Measurements from ENCODE around the gene GSE1. TPM values are rescaled to one million over a fixed set of nuclear protein-coding genes. Genes with fewer than 3 reads are reported as not detected.

GSE1 gene
- total RNA-seq, 3 donors from 2014 or later: 52.3 to 105 (median 60.7) TPM

GRCh38 chr16:85667841-85668413, 54.8 kb downstream of the GSE1 start:
- no peaks in the 10 kb centered on the region for H3K9me3 ChIP-seq
- intact Hi-C loops (cut with DNase I; ENCODE audit: low total_unique reads): loop anchor here (10.0 kb wide), 1 partner anchor 77 kb away; no protein-coding TSS in a partner anchor
- H3K27me3 ChIP-seq: no peaks in the 10 kb centered on the region
- H3K4me1 ChIP-seq: no peaks in the 10 kb centered on the region
- TF ChIP-seq POLR2A (IDR thresholded peaks at IDR 0.05): no peak
- peak in 1 of 2 donors; percentile 34 for DNase-seq (ENCODE audit: low spot score in 2 of 2)
- H3K27ac ChIP-seq: no peak overlapping the region
- no peak overlapping the region for H3K4me3 ChIP-seq
- peaks cover 8% of the 10 kb centered on the region for H3K36me3 ChIP-seq

GRCh38 chr16:85668676-85669424, 55.7 kb downstream of the GSE1 start:
- Histone ChIP-seq H3K9me3 (no peaks in the 10 kb centered on the region), H3K4me3 (no peak overlapping the region)
- intact Hi-C loops (cut with DNase I; ENCODE audit: low total_unique reads): loop anchor here (10.0 kb wide), 1 partner anchor 76 kb away; no protein-coding TSS in a partner anchor

GRCh38 chr16:85670840-85671239, 57.7 kb downstream of the GSE1 start:
- Histone ChIP-seq H3K4me3 (no peak overlapping the region), H3K4me1 (no peaks in the 10 kb centered on the region), H3K9me3 (no peaks in the 10 kb centered on the region), H3K27ac (no peak overlapping the region), H3K27me3 (no peaks in the 10 kb centered on the region), H3K36me3 (no peaks in the 10 kb centered on the region)
- intact Hi-C loops (cut with DNase I; ENCODE audit: low total_unique reads): no loop called here
- peak in 1 of 2 donors; percentile 1 for DNase-seq (ENCODE audit: low spot score in 2 of 2)
- no peak for TF ChIP-seq CTCF (IDR thresholded peaks at IDR 0.05)
- TF ChIP-seq POLR2A (IDR thresholded peaks at IDR 0.05): no peak
- TF ChIP-seq POLR2AphosphoS5 (IDR thresholded peaks at IDR 0.05): no peak

More at GRCh38 chr16:85668676-85669424, 55.7 kb downstream of the GSE1 start:
- H3K27ac ChIP-seq: no peak overlapping the region
- no peak for TF ChIP-seq CTCF (IDR thresholded peaks at IDR 0.05)
- no peak for TF ChIP-seq POLR2A (IDR thresholded peaks at IDR 0.05)
- no peak for TF ChIP-seq POLR2AphosphoS5 (IDR thresholded peaks at IDR 0.05)
- H3K27me3 ChIP-seq: no peaks in the 10 kb centered on the region
- no peaks in the 10 kb centered on the region for H3K4me1 ChIP-seq
- DNase-seq (ENCODE audit: low spot score in 2 of 2): peak in 1 of 2 donors; percentile 31
- H3K36me3 ChIP-seq: peaks cover 2% of the 10 kb centered on the region

- DNase-seq (ENCODE audit: low spot score in 2 of 2): peak; percentile 10 to 46
- intact Hi-C loops (cut with DNase I; ENCODE audit: low total_unique reads): no loop called here
- TF ChIP-seq POLR2AphosphoS5 (IDR thresholded peaks at IDR 0.05) (peak in 1 of 3 donors; percentile 11), POLR2A (IDR thresholded peaks at IDR 0.05) (no peak)
- H3K27ac ChIP-seq: peak overlapping the region; percentile 12 to 62
- no peaks in the 10 kb centered on the region for H3K27me3 ChIP-seq
- no peaks in the 10 kb centered on the region for H3K4me1 ChIP-seq
- no peaks in the 10 kb centered on the region for H3K36me3 ChIP-seq
- no peaks in the 10 kb centered on the region for H3K9me3 ChIP-seq
- H3K4me3 ChIP-seq: no peak overlapping the region
These were observed 60.7 kb downstream of the GSE1 start for GRCh38 chr16:85673529-85674417.

GRCh38 chr16:85674418-85674755, 61.3 kb downstream of the GSE1 start:
- no peak for DNase-seq (ENCODE audit: low spot score in 2 of 2)
- H3K4me3 ChIP-seq: no peak overlapping the region
- H3K4me1 ChIP-seq: no peaks in the 10 kb centered on the region
- H3K36me3 ChIP-seq: no peaks in the 10 kb centered on the region
- no peaks in the 10 kb centered on the region for H3K27me3 ChIP-seq
- no peaks in the 10 kb centered on the region for H3K9me3 ChIP-seq
- peak overlapping the region; percentile 12 to 62 for H3K27ac ChIP-seq
- TF ChIP-seq POLR2A (IDR thresholded peaks at IDR 0.05): no peak
- no peak for TF ChIP-seq CTCF (IDR thresholded peaks at IDR 0.05)
- peak in 1 of 3 donors; percentile 2 for TF ChIP-seq POLR2AphosphoS5 (IDR thresholded peaks at IDR 0.05)
- intact Hi-C loops (cut with DNase I; ENCODE audit: low total_unique reads): no loop called here

All from breast epithelium (tissue), 4 donors.